Activated CD4-positive, alpha-beta T cell treated with anti-CD3 and anti-CD28 coated beads, Interleukin-2, Interleukin-4, amounts not matched to agents 100 ng/mL and 50 ng/mL, durations not matched to agents 16 hours and 8 hours (primary cell): Measurements from ENCODE around the gene SMPDL3A.

Source experiments
- DNase-seq: peaks from one replicate; pipeline ENCODE4 v3.0.0-alpha.2; 2020; ENCODE audit warnings: low spot score

The SMPDL3A gene

DNA sequence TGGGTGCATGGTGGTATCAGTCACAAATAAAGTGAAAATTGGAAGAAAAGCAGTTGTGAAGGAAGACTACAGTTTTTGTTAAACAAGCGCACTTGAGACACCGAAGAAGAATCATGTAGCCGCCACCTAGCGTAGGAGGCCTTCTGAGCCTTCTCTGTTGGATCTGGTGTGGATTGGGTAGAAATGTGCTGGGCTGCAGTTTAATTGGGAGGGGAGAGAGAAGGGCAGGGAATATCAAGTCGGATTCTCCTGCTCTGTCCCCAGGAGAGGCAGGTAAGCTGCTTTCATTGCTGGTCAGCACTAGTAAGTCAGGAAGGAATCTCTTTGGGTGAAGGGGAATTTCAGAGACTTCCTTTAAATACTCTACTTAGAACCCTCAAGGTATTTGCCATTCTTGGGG is 10.8 kb upstream of the SMPDL3A start:
- DNase-seq = no peak

DNA sequence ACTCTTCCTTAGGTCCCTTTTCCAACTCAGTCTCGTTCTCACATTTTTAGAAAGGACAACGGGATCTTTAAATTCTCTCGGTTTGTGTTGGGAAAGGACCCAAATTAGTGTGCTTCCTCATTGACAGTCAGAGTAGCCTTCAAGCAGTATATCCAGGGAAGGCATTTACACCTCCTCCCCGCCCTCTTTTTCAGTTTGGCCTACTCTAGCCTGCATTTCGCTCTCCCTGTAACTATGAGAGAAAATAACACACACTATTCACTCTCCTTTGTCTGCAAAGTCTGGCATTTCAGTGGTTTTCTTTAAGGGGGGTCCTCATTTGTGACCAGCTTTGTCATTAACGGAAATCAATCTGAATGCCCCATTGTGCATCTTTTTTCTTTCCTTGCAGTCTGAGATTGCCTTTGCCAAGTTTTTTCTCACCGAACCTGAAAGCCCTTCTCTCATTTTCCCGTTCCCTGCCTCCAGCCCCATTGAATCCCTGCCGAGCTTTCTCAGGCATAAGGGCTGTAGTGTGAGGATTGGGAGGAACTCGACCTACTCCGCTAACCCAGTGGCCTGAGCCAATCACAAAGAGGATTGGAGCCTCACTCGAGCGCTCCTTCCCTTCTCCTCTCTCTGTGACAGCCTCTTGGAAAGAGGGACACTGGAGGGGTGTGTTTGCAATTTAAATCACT is 9.9 kb upstream of the SMPDL3A start:
- DNase-seq = no peak

DNA sequence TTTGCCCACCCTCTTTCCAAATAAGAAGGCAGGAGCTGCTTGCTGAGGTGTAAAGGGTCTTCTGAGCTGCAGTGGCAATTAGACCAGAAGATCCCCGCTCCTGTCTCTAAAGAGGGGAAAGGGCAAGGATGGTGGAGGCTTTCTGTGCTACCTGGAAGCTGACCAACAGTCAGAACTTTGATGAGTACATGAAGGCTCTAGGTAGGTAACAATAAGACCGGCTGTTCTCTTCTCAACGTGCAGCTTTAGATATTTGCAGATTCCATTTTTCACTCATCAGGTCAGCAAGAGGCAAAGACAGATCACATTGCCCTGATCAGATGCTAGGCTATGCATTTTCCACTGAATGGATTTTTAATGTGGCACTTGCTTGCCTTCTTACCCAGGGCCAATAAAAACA is 9.4 kb upstream of the SMPDL3A start, which contains the start of gene FABP7:
TSS of gene FABP7 (plus strand) at position 50 of the 400 bp plus-strand sequence. CDS start at position 129, 79 bp downstream.
- no peak for DNase-seq

DNA sequence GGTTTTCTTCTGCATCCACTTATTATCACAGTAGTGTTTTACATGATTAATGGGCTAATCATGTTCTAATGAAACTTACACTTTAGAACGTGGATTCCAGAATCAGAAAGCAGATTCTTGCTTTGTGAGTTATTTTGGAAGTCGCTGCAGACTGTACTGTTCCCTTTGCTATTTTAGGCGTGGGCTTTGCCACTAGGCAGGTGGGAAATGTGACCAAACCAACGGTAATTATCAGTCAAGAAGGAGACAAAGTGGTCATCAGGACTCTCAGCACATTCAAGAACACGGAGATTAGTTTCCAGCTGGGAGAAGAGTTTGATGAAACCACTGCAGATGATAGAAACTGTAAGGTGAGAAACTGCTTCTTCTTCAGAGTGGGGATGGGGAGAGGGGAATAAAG is 8.9 kb upstream of the SMPDL3A start:
- DNase-seq = no peak

DNA sequence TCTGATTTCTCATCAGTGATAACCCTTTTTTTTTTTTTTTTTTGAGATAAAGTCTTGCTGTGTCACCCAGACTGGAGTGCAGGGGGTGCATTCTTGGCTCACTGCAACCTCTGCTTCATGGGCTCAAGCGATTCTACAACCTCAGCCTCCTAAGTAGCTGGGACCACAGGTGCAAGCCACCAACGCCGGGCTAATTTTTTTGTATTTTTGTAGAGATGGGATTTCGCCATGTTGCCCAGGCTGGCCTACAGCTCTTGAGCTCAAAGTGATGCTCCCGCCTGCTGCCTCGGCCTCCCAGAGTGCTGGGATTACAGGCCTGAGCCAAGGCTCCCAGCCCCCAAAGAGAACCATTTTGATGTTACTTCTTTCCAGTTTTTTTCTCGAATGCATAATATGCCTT is 7.3 kb upstream of the SMPDL3A start:
- DNase-seq = no peak

DNA sequence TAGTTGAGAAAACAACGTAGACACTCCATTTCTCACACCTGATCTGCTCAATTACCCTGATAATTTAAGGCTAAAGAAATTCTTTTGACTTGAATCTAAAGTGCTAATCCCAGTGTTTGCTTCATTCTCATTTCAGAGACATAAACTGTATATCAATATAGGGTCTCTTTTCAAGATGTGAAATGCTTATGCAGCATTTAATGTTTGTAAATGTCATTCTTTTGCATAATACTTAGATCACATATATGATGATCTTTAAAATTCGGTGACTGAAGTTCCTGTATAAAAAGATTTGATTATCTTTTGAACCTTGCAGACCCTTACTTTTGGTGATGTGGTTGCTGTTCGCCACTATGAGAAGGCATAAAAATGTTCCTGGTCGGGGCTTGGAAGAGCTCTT is 5.7 kb upstream of the SMPDL3A start:
- no peak for DNase-seq

DNA sequence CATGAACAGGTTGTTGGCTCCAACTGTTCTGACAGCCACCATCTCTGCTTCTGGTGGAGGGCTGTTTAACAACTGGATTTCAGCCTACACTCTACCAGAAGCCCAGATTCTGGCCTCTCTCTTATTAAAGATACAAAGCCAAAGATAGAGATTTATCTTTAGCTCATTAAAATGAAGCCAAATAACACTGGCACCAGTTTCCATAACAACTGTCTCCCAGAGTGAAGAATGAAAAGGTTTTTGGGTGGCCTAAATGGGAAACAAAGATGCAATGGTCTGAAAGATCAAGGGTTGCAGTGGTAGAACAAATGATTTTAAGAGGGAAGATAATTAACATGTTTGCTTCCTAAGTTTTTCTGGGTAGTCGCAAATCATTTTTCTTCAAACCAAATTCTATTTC is 3.2 kb upstream of the SMPDL3A start:
- DNase-seq = no peak

DNA sequence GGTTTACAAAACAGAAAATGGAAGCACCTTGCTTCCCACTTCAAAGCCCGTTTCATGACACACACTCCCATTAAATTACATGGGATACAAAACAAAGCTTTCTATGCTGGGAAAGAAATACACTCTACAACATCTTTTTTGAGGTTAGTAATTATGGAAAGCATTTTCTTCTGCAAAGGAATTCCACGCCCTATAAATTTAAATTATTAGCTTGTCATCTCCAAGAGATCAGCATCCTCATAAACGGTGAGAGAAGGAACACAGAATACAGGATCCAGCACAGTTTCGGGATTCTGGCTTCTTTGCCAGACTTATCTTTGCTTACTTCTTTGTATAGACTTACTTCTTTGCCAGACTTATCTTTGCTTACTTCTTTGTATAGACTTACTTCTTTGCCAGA is 1.3 kb upstream of the SMPDL3A start:
- no peak for DNase-seq

DNA sequence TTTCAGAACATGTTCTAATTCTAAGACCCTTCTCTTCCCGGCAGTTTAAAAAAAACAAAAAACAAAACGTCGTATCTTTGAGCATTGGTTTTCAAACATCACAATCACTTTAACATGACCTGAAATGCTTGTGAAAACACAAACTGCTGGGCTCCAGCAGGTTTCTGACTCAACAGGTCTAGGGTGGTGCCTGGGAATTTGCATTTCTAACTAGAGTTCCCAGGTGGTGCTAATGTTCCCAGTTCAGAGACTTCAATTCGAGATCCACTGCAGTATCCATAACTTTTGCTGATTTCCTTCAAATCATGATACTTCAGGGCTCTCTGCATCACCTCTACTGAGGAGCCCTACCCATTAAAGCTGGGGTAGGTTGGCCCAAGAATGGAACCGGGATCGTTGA is 850 bp upstream of the SMPDL3A start:
- no peak for DNase-seq

DNA sequence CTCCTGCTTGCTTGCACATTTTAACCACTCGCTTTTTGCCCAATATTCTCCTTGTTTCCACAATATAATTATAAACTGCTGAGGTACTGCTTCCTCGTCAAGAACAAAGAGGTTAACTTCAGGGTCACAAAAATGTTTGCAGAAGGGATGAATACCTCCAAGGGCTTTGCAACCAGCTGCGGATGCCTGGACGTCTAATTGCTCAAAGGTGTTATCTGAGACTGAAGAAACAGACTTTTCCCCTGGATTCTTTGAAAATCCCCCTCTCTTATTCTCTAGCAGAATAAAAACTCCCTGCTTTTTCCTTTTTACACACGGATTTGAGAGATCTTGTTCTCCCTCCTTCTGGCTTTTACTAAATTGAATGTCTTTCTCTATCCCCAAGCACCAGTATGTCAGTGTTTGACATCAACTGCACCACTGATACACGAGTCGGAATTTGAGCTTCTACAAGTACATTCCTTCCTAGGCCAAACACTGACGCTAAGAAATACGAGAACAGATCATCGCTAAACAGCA is 336 bp upstream of the SMPDL3A start:
- DNase-seq = no peak

DNA sequence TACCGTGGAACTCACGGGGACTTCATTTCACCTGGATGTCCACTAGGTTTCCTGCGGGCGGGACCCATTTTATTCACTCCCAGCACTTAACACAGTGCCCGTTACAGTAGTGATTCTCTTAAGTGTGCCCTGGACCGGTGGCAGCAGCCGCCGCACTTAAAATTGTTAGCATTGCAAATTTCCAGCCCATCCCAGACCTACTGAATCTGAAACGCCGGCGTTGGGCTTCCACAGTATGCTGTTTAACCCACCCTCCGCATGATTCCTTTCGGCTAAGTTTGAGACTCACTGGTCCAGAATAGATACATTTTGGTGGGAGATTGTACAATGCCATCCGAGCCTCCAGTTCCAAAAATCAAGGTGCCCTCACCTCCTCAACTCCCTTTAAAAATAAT is 967 bp downstream of the SMPDL3A start:
- no peak for DNase-seq

DNA sequence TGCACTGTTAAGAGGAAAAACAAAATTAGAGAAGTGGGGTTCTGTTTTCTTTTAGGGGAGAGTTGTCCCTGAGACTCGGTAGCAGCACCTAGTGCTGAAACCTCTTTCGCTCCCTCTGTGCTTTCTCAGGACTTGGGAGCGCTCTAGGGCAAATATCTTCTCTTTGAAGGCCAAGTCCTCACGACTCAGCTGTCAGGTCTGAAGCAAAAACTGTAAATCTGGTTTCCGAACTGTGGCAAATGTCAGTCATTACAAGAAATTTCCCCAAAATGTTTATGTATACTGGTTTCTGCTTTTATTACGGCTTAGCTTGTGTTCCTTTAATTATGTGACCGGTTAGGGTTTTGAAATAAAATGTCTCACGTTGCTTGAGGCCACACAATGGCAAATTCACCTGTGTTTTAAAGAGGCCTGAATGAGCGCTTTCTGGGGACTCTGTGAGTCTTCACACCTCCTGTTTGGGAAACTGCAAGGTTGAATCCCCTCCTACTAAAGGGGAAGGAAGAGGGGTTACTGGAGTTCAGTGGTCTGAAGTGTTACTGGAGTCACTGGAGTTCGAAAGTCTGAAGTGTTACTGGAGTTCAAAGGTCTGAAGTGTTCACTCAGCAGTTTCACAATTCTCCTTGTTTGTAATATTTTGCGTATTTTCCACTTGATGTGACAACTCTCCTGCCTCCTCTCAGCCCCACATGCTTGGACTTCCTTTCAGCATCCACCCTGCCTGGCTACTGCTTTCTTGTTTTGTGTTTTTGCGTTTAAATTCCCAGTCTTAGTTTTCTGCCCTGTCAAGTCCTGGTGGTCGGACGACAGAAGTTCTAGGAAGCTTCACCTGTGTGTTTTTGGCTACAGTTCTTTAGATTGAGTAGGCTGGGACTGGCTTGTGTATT is 1.6 kb downstream of the SMPDL3A start:
- no peak for DNase-seq

DNA sequence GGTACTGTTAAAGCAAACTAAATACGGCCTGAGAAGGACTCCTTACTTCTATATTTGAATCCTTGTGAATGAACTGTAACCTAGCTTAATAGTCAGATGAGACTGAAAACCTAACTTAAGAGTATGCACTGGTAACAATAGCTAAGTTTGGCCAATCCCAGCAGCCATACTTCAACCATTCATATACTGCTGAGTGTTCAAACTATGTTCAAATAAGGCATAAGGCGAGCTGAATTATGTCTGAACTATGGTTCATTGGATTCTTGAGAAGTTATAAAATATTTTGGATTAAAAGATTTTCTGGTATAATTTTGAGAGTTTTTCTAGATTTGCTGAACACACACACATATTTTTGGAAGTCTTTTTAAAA is 2.2 kb downstream of the SMPDL3A start:
- DNase-seq = no peak

DNA sequence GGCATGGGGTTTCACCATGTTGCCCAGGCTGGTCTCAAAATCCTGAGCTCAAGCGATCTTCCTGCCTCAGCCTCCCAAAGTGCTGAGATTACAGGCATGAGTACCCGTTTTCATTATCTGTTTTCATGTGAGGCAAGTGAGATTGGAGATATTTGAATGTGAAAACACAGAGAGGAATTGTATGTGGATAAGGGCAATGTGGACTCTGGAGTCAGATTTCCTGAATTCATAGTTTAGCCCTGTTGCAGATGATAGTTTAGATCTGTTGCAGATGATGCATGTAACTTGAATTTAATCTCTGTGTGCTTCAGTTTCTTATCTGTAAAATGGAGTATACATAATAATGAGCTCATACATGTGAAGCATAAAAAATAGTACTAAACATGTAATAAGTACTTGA is 3.7 kb downstream of the SMPDL3A start:
- no peak for DNase-seq

DNA sequence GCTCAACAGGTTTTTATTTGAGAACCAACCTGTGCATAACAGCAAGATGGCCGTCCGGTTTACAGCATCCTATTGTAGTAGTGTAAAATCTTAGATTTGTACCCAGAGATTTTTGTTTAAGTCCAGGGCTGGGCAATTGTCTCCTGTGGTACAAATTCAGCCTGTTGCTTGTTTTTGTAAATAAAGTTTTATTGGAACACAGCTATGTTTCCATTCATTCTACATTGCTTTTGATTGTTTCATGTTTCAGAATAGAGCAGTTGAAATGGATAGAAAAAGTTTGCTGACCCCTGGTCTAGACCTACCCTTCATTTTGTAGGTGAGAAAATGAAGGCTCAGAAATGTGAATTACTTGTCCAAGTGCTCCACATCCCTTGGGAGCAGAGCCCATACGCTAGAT is 8.5 kb downstream of the SMPDL3A start:
- no peak for DNase-seq

DNA sequence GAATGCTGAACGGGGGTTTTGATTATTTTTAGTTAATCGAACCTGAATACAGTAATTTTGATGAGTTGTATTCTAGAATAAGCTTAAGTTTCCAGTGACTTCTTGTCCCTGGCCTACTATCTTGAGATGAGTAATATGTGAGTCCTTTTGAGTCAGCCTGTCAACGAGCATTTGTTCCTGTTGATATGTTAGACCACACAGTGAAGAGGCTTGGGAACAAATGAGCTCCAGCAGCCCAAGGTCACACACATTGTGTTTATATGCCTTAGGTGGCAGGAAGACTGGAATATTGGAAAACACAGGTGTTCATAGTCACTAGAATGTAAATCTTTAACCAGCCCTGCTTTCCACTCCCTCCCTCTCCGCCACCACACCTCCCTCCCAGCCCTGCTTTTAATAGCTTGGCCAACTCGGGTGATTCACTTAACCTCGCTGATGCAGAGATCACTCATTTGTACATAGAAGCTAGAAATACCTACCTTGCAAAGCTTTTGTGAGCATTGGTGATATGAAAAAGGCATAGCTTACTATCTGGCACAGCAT is 9.1 kb downstream of the SMPDL3A start:
- peak; percentile 58 for DNase-seq

DNA sequence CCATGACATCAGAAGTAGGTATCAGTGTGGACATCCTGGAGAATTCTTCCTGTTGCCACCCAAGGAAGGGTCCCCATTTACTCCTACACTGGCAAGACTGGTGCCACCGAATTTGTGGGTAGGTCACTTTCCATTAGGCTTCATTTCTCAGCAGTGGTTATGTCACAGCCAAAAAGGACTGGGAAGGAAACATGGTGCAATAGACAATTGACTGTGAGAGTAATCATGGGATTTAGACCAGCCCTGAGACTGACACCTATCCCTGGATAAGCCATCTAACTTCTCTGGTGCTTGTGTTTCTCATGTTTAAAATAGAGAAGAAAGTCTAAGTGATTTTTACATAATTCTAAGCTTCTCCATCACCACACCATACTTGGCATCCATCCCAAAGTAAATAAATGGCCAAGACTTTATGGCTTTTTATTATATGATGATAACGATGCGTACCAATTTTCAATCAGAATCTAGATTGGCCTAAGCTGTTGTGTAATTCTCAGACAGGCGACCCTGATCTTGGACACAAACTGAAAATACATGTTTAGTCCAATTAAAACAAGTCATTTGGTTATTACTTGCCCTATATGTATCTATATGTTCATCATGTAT is 10.2 kb downstream of the SMPDL3A start:
- no peak for DNase-seq

DNA sequence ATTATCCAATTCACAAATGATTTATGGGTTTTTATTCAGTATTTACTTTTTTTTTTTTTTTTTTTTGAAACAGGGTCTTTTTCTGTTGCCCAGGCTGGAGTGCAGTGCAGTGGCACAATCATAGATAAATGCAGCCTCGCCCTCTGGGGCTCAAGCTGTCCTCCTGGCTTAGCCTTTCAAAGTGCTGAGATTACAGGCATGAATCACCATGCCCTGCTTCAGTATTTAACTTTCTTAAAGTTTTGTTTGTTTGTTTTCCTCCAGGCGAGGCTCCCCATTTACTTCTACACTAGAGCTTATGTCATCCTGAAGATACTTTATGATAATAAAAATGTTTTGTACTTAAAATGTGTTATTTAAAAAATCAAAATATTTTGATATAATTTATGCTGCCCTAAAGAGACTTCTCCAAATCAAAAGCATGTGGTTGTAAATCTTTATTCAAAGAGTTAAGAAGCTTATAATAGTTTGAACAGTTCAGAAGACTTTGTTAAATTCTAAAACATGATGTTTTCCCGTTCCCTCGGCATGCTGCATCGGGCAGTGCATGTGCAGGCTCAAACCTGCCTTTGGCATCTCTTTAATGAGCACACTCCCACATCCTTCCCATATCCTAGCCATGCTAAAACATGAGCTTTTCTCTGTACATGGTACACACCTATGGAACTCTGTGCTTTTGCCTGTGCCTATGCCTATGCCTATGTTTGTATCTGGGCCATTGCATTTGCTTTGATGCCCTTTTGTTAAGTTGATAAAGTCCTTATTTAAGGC is 11.0 kb downstream of the SMPDL3A start:
- DNase-seq = no peak

DNA sequence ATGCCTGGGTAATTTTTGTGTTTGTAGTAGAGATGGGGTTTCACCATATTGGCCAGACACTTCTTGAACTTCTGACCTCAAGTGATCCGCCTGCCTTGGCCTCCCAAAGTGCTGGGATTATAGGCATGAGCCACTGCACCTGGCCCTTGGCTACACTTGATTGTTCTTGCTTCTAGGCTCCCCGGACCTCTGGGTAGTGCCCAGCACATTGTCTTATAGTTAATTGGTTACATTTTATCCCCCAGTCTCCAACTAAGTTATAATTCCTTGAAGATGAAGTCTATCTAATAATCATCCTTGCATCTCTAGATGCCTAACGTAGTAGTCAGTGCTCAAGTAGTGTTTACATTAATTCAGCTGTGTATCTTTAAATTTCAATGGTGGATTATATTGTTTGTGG is 11.8 kb downstream of the SMPDL3A start:
- DNase-seq = no peak

DNA sequence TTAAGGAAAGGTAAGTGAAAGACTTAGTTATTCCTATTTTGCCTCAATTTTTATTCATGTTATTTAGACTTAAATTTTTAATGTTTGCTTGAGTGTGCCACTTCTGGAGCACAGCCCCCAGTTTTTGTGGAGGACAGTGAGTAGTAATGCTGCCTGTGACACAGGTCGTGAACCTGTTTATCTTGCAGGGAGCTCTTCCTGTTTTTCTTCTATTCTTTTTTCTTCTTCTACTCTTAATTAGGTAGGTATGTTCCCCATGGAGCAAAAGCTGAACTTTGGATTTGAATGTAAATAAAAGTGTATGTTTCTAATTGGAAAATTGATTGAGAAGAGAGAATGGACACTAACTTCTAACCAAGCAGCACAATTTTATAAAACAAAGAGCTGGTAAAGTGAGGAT is 12.3 kb downstream of the SMPDL3A start:
- no peak for DNase-seq

DNA sequence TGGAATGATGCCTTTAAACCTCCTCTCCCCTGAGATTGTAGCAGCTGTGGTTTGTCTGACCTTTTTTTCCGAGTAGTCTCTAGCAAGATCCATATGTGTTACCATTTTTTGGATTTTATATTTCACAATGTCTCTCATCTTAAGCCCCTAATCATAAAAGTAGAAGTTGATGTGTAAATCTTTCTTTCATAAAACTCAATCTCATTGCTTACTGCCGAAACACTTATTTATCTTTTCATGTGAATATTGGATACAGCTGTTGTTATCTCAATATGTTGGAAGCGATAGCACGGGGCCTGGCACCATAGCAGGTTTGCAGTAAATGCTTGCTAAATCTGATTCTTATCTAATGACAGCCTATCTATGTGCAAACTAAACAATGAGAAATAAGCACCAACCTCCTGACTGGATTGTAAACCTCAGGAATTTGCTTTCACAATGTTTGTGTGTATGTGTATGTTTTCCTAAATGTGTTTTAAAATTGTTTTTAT is 14.2 kb downstream of the SMPDL3A start:
- DNase-seq = no peak
